DND-41 (cell line): ENCODE measurements around the gene ESF1.
"Not testable (repeated sequence)": the region's sequence is repeated elsewhere in the genome, so short reads cannot be mapped to it uniquely, and the experiment has no call there.

ENCODE experiments used
- ATAC-seq: fragments of 200-7000 bp; cut with Tn5 transposase; 3 replicates; pipeline ENCODE4 v1.9.1; 2021; ENCODE audit warnings: low read depth; ENCODE audit not compliant: insufficient read depth
- DNase-seq: peaks from one replicate; pipeline ENCODE4 v3.0.0-alpha.2; 2020
- H2AFZ ChIP-seq: 2 replicates; pipeline ENCODE4 v1.6.0; 2012; ENCODE audit warnings: low read depth, low read length
- H3K27ac ChIP-seq: 2 replicates; pipeline ENCODE4 v1.5.1; 2012; ENCODE audit warnings: low read length, inconsistent platforms
- H3K27me3 ChIP-seq: fragments of 200-600 bp; sonication (generic); 2 replicates; pipeline ENCODE4 v1.6.0; 2012; ENCODE audit warnings: low read length, mild to moderate bottlenecking, inconsistent platforms; ENCODE audit not compliant: insufficient read depth, poor library complexity
- H3K36me3 ChIP-seq: 2 replicates; pipeline ENCODE4 v1.5.1; 2012; ENCODE audit warnings: low read length, inconsistent platforms; ENCODE audit not compliant: insufficient read depth
- H3K4me1 ChIP-seq: 2 replicates; pipeline ENCODE4 v1.5.1; 2012; ENCODE audit warnings: mild to moderate bottlenecking, low read length; ENCODE audit not compliant: insufficient read depth
- H3K4me2 ChIP-seq: 2 replicates; pipeline ENCODE4 v1.6.0; 2012; ENCODE audit warnings: mild to moderate bottlenecking, moderate library complexity, low read length, inconsistent platforms; ENCODE audit not compliant: insufficient read depth
- H3K4me3 ChIP-seq, 2 experiments: fragments of 200-600 bp in 1 of 2; shearing (Covaris generic) in 1 of 2; 2 replicates each; pipeline ENCODE4 v1.5.1; 2012 to 2016; ENCODE audit warnings: inconsistent platforms in 2 of 2, low read length in 2 of 2, mild to moderate bottlenecking in 2 of 2, low read depth in 1 of 2, moderate library complexity in 1 of 2
- H3K79me2 ChIP-seq: 2 replicates; pipeline ENCODE4 v1.6.0; 2012; ENCODE audit warnings: low read length, inconsistent platforms; ENCODE audit not compliant: insufficient read depth
- H3K9ac ChIP-seq: 2 replicates; pipeline ENCODE4 v1.6.0; 2012; ENCODE audit warnings: low read depth, mild to moderate bottlenecking, inconsistent platforms, low read length, moderate library complexity
- H3K9me3 ChIP-seq: 2 replicates; pipeline ENCODE4 v1.5.1; 2012; ENCODE audit warnings: low read length, moderate library complexity, mild to moderate bottlenecking, inconsistent platforms; ENCODE audit not compliant: insufficient read depth, severe bottlenecking
- H4K20me1 ChIP-seq: 2 replicates; pipeline ENCODE4 v1.6.0; 2012; ENCODE audit warnings: low read length; ENCODE audit not compliant: insufficient read depth
- EZH2 ChIP-seq: IDR thresholded peaks from 3 replicates; pipeline ENCODE4 v1.6.1; 2012; ENCODE audit warnings: borderline replicate concordance, low read depth, mild to moderate bottlenecking, moderate library complexity, low read length, inconsistent platforms; ENCODE audit not compliant: severe bottlenecking
- TF ChIP-seq, protein P1 (sequence below): IDR thresholded peaks from 2 replicates; pipeline ENCODE4 v1.5.1; 2012; ENCODE audit warnings: borderline replicate concordance, low read length, moderate library complexity, mild to moderate bottlenecking; ENCODE audit not compliant: poor library complexity, severe bottlenecking; ENCODE audit errors: extremely low read depth

The ESF1 gene

DNA sequence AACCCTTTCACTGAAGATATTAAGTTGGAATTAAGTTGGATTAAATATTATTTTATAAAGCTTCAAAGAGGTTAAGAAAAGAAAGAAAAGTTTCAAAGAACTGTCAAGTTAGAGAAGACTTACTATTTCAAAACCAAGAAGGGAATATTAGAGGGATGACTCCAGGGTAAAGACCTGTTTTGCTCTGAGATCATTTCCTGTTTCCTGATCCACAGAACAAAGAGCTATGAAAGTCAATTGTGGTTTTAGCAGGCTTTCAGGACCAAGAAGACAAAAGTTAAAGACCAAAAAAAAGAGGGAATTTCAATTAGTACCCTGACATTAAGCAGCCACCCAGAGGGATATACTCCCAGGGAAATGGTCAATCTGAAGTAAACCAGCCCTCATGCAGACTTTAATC lies 19.4 kb downstream of the ESF1 start:
- H3K79me2 ChIP-seq = peaks cover 50% of the 10 kb centered on the region
- H3K27me3 ChIP-seq = no peaks in the 10 kb centered on the region
- no peak overlapping the region for H2AFZ ChIP-seq
- peaks cover 17% of the 10 kb centered on the region for H3K4me1 ChIP-seq
- H3K4me3 ChIP-seq = no peak overlapping the region
- peaks cover 88% of the 10 kb centered on the region for H3K36me3 ChIP-seq
- DNase-seq = no peak
- H3K9ac ChIP-seq = no peak overlapping the region
- peak overlapping the region; percentile 69 for H3K27ac ChIP-seq
- peaks cover 27% of the 10 kb centered on the region for H3K9me3 ChIP-seq
- no peaks in the 10 kb centered on the region for H4K20me1 ChIP-seq
- H3K4me2 ChIP-seq = no peak overlapping the region
- TF ChIP-seq EZH2 = no peak
- TF ChIP-seq, protein P1, sequence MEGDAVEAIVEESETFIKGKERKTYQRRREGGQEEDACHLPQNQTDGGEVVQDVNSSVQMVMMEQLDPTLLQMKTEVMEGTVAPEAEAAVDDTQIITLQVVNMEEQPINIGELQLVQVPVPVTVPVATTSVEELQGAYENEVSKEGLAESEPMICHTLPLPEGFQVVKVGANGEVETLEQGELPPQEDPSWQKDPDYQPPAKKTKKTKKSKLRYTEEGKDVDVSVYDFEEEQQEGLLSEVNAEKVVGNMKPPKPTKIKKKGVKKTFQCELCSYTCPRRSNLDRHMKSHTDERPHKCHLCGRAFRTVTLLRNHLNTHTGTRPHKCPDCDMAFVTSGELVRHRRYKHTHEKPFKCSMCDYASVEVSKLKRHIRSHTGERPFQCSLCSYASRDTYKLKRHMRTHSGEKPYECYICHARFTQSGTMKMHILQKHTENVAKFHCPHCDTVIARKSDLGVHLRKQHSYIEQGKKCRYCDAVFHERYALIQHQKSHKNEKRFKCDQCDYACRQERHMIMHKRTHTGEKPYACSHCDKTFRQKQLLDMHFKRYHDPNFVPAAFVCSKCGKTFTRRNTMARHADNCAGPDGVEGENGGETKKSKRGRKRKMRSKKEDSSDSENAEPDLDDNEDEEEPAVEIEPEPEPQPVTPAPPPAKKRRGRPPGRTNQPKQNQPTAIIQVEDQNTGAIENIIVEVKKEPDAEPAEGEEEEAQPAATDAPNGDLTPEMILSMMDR = no peak
- peak; percentile 74; the same call in 2 of the 3 replicates for ATAC-seq

DNA sequence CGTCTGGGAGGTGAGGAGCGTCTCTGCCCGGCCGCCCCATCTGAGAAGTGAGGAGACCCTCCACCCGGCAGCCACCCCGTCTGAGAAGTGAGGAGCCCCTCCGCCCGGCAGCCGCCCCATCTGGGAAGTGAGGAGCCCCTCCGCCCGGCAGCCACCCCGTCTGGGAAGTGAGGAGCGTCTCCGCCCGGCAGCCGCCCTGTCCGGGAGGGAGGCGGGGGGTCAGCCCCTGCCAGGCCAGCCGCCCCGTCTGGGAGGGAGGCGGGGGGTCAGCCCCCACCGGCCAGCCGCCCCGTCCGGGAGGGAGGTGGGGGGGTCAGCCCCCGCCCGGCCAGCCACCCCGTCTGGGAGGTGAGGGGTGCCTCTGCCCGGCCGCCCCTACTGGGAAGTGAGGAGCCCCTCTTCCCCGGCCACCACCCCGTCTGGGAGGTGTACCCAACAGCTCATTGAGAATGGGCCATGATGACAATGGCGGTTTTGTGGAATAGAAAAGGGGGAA lies 24.2 kb downstream of the ESF1 start:
- Histone ChIP-seq H3K4me1 (peaks cover 29% of the 10 kb centered on the region), H3K79me2 (peaks cover 40% of the 10 kb centered on the region), H3K36me3 (peaks cover 87% of the 10 kb centered on the region)
- DNase-seq, H2AFZ ChIP-seq, H3K4me2 ChIP-seq, H4K20me1 ChIP-seq, H3K9ac ChIP-seq, H3K9me3 ChIP-seq, ATAC-seq, H3K27ac ChIP-seq, H3K4me3 ChIP-seq, H3K27me3 ChIP-seq: not testable (repeated sequence)

DNA sequence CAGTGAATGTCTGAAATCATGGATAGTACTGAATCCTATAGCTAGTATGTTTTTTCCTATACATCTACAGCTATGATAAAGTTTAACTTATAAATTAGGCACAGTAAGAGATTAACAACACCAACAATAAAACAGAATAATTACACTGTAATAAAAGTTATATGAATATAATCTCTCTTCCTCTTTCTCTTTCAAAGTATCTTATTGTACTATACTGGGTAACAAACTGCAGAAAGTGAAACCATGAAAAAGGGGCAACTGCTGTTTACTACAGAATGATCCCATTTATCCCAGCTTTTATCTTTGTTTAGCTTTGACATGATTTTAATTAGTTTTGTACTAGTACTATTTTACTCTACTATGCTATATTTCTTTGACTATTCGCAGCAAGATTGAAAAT lies 25.8 kb downstream of the ESF1 start:
- H3K27me3 ChIP-seq = no peaks in the 10 kb centered on the region
- peaks cover 19% of the 10 kb centered on the region for H3K4me1 ChIP-seq
- DNase-seq (no peak), ATAC-seq (peak; percentile 53; the same call in 2 of the 3 replicates)
- H3K27ac ChIP-seq = peak overlapping the region; percentile 38; the same call in 1 of the 2 replicates
- H3K4me2 ChIP-seq = no peak overlapping the region
- H3K9ac ChIP-seq = no peak overlapping the region
- peaks cover 87% of the 10 kb centered on the region for H3K36me3 ChIP-seq
- H2AFZ ChIP-seq = no peak overlapping the region
- peaks cover 25% of the 10 kb centered on the region for H3K79me2 ChIP-seq
- no peak for TF ChIP-seq EZH2
- TF ChIP-seq, protein P1 = no peak
- H3K9me3 ChIP-seq = no peaks in the 10 kb centered on the region
- no peaks in the 10 kb centered on the region for H4K20me1 ChIP-seq
- no peak overlapping the region for H3K4me3 ChIP-seq

DNA sequence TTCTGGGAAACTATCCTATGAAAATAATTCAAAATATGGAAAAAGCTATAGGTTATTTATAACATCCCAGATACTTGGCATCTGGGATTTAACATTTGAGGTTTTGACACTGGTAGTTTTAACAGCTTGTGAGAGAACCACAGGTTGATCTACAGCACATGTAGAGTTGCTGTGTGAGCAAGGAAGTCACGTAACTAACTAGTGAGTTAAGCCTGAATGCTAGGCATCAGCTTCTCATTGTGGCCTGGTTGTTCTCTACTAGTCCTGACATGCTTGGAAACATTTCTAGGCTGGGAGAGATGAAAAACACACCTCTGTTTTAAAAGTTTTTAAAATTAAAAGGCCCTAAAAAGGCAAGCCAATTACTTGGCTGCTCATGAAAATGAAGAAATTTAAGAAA lies 28.2 kb downstream of the ESF1 start:
- Histone ChIP-seq H3K9me3 (no peaks in the 10 kb centered on the region), H4K20me1 (no peaks in the 10 kb centered on the region), H3K27me3 (no peaks in the 10 kb centered on the region), H3K4me1 (peaks cover 19% of the 10 kb centered on the region), H3K4me2 (no peak overlapping the region), H3K36me3 (peaks cover 82% of the 10 kb centered on the region), H3K79me2 (peaks cover 23% of the 10 kb centered on the region), H2AFZ (no peak overlapping the region), H3K9ac (no peak overlapping the region), H3K27ac (peak overlapping the region; percentile 8; the same call in 1 of the 2 replicates), H3K4me3 (no peak overlapping the region)
- ATAC-seq = no peak
- DNase-seq = no peak
- no peak for TF ChIP-seq EZH2
- TF ChIP-seq, protein P1 = no peak
